ENCODE data around the gene TRAF6. TPM values are rescaled to one million over a fixed set of nuclear protein-coding genes. Genes with fewer than 3 reads are reported as not detected.
A peak's percentile ranks its signal among the peaks of the same experiment; 100 is the strongest.

Gene TRAF6, protein sequence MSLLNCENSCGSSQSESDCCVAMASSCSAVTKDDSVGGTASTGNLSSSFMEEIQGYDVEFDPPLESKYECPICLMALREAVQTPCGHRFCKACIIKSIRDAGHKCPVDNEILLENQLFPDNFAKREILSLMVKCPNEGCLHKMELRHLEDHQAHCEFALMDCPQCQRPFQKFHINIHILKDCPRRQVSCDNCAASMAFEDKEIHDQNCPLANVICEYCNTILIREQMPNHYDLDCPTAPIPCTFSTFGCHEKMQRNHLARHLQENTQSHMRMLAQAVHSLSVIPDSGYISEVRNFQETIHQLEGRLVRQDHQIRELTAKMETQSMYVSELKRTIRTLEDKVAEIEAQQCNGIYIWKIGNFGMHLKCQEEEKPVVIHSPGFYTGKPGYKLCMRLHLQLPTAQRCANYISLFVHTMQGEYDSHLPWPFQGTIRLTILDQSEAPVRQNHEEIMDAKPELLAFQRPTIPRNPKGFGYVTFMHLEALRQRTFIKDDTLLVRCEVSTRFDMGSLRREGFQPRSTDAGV
- 20.2 and 22.4 TPM in 2 replicates for total RNA-seq
- total RNA-seq (2013): 14.5 TPM
- polyA plus RNA-seq: 10.1 and 10.5 TPM in 2 replicates
- 11.6 and 19.7 TPM in 2 replicates for polyA minus RNA-seq

DNA sequence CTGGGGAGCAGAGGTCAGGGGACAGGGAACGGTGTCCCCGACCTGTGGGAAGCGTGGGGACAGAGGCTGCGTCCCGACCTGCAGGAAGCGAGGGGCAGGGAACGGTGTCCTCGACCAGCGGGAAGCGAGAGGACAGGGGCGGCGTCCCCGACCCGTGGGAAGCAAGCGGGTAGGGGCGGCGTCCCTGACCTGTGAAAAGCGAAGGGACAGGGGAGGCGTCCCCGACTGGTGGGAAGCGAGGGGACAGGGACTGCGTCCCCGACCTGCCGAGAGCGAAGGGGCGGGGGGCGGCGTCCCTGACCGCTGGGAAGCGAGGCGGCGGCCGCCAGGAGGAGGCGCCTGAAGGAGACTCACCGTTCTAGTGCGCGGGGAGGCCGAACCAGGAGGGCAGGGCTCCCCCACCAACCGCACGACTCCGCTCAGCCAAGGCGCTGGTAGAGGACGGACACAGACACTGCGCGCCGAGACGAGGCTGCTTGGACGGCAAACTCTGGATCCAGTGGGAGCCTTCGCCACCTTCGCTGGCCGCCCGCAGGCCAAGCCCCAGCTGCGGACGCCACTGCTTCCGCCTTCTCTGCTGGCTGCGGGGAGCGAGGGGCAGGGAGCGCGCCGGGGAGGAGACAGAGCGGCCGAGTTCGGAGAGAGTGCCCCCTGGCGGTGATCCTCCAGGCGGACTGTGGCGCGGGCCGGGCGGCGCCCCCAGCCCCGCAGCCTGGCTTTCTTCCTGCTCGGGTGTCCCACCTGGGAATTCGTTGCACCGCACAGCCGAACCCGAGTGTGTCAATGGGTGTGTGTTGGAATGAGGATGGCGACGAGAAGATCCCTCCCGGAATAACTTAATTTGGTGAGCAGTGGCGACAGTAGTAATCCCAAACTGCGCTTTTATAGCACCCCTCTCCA is at the start of gene TRAF6:
Gene TRAF6 (minus strand): TSS at position 579 of the 900 bp plus-strand sequence. CDS start 8,757 bp downstream, outside the sequence.
- no peaks in the 10 kb centered on the region for H3K36me3 ChIP-seq (replicated peaks in 1 of 2; ENCODE audit: control extremely low read depth in 1 of 2, control insufficient read depth in 1 of 2, extremely low read depth in 1 of 2, insufficient read depth in 2 of 2, low read length in 1 of 2)
- H3K4me3 Mint-ChIP-seq: peak within 1 kb of the TSS; percentile 96
- peaks cover 40% of the 10 kb centered on the region for H3K79me2 ChIP-seq (ENCODE audit: control insufficient read depth, insufficient read depth, low read length)
- H3K9me3 Mint-ChIP-seq (ENCODE audit: insufficient read depth): no peaks in the 10 kb centered on the region
- DNase-seq: peak; percentile 92
- peak within 1 kb of the TSS; percentile 93 for H2AFZ ChIP-seq (ENCODE audit: insufficient read depth, low read depth, low read length, poor library complexity, severe bottlenecking)
- peak; percentile 94 for ATAC-seq (ENCODE audit: low read depth)
- peaks cover 16% of the 10 kb centered on the region for H3K27me3 Mint-ChIP-seq
- ChIA-PET CTCF (interaction anchor here (0.8 to 3.2 kb wide), 10 partner anchors 8 to 220 kb away, joined by 3 to 23 read pairs (median 4); partner anchors contain the start of gene COMMD9), POLR2A (interaction anchor here (2.6 kb wide), 1 partner anchor 221 kb away, joined by 9 read pairs; the partner anchor contains the start of gene COMMD9)
- no peak for TF ChIP-seq EZH2 (IDR thresholded peaks at IDR 0.05; ENCODE audit: borderline replicate concordance, insufficient read depth, low read depth, low read length, poor library complexity, severe bottlenecking)
- TF ChIP-seq, protein P1, sequence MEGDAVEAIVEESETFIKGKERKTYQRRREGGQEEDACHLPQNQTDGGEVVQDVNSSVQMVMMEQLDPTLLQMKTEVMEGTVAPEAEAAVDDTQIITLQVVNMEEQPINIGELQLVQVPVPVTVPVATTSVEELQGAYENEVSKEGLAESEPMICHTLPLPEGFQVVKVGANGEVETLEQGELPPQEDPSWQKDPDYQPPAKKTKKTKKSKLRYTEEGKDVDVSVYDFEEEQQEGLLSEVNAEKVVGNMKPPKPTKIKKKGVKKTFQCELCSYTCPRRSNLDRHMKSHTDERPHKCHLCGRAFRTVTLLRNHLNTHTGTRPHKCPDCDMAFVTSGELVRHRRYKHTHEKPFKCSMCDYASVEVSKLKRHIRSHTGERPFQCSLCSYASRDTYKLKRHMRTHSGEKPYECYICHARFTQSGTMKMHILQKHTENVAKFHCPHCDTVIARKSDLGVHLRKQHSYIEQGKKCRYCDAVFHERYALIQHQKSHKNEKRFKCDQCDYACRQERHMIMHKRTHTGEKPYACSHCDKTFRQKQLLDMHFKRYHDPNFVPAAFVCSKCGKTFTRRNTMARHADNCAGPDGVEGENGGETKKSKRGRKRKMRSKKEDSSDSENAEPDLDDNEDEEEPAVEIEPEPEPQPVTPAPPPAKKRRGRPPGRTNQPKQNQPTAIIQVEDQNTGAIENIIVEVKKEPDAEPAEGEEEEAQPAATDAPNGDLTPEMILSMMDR (IDR thresholded peaks at IDR 0.05): peak; percentile 91
- H3K27ac ChIP-seq (ENCODE audit: low read length in 2 of 2): peak within 1 kb of the TSS; percentile 72 to 86
- peaks cover 0 to 2% (median 0%) of the 10 kb centered on the region in 4 experiments for H3K27me3 ChIP-seq (replicated peaks in 1 of 4; ENCODE audit: control extremely low read depth in 1 of 4, control insufficient read depth in 3 of 4, insufficient read depth in 4 of 4, low read length in 3 of 4)
- H3K9me3 ChIP-seq (ENCODE audit: control extremely low read depth in 1 of 3, control insufficient read depth in 2 of 3, insufficient read depth in 1 of 3, low read length in 2 of 3): peaks cover 0 to 3% (median 0%) of the 10 kb centered on the region in 3 donors
- peak within 1 kb of the TSS; percentile 98 for H3K9ac ChIP-seq (ENCODE audit: low read length)
- peaks cover 16 to 17% of the 10 kb centered on the region in 2 donors for H3K4me1 ChIP-seq (ENCODE audit: control insufficient read depth in 2 of 2, insufficient read depth in 2 of 2, low read length in 2 of 2)
- peaks cover 20% of the 10 kb centered on the region for H4K20me1 ChIP-seq (ENCODE audit: control insufficient read depth, insufficient read depth, low read length, poor library complexity, severe bottlenecking)
- H3K4me3 ChIP-seq (ENCODE audit: control extremely low read depth in 1 of 5, extremely low read depth in 1 of 5, insufficient read depth in 1 of 5, low read depth in 2 of 5, low read length in 4 of 5): peak within 1 kb of the TSS; percentile 73 to 95 (median 92)
- peak within 1 kb of the TSS; percentile 97 for H3K27ac Mint-ChIP-seq
- peaks cover 27% of the 10 kb centered on the region for H3K4me1 Mint-ChIP-seq
- peak within 1 kb of the TSS; percentile 97 for H3K4me2 ChIP-seq (replicated peaks; ENCODE audit: low read depth, low read length, poor library complexity, severe bottlenecking)
- WGBS (ENCODE audit: insufficient coverage): under 1% methylated on average over 81 of the region's 81 CpGs
- intact Hi-C loops (cut with micrococcal nuclease): loop anchor here (1.0 to 10.0 kb wide), 4 partner anchors 18 to 1595 kb away; partner anchors contain the start of genes APIP, PDHX and TRIM44

All from B cell (primary cell).